ENCODE data around the gene IKZF1.

DNA sequence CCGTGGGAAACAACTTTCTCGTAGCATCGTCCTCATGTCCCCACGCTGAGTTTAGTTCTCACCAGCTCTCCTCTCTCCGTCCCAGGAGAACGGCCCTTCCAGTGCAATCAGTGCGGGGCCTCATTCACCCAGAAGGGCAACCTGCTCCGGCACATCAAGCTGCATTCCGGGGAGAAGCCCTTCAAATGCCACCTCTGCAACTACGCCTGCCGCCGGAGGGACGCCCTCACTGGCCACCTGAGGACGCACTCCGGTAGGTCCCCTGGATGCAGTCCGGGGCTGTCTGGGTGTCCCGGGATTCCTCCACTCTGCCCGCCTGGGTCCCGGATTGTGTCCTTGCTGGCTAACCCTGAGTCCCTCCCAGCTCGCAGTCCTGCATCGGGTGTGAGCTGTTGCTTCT, 77.9 kb downstream of the IKZF1 start:
- TF ChIP-seq, protein P1, sequence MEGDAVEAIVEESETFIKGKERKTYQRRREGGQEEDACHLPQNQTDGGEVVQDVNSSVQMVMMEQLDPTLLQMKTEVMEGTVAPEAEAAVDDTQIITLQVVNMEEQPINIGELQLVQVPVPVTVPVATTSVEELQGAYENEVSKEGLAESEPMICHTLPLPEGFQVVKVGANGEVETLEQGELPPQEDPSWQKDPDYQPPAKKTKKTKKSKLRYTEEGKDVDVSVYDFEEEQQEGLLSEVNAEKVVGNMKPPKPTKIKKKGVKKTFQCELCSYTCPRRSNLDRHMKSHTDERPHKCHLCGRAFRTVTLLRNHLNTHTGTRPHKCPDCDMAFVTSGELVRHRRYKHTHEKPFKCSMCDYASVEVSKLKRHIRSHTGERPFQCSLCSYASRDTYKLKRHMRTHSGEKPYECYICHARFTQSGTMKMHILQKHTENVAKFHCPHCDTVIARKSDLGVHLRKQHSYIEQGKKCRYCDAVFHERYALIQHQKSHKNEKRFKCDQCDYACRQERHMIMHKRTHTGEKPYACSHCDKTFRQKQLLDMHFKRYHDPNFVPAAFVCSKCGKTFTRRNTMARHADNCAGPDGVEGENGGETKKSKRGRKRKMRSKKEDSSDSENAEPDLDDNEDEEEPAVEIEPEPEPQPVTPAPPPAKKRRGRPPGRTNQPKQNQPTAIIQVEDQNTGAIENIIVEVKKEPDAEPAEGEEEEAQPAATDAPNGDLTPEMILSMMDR (IDR thresholded peaks at IDR 0.05) = no peak
- TF ChIP-seq, protein P2, sequence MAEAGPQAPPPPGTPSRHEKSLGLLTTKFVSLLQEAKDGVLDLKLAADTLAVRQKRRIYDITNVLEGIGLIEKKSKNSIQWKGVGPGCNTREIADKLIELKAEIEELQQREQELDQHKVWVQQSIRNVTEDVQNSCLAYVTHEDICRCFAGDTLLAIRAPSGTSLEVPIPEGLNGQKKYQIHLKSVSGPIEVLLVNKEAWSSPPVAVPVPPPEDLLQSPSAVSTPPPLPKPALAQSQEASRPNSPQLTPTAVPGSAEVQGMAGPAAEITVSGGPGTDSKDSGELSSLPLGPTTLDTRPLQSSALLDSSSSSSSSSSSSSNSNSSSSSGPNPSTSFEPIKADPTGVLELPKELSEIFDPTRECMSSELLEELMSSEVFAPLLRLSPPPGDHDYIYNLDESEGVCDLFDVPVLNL (CRISPR knock-in tag; IDR thresholded peaks at IDR 0.05; ENCODE audit: borderline replicate concordance, low read depth) = no peak
- TF ChIP-seq, protein P3, sequence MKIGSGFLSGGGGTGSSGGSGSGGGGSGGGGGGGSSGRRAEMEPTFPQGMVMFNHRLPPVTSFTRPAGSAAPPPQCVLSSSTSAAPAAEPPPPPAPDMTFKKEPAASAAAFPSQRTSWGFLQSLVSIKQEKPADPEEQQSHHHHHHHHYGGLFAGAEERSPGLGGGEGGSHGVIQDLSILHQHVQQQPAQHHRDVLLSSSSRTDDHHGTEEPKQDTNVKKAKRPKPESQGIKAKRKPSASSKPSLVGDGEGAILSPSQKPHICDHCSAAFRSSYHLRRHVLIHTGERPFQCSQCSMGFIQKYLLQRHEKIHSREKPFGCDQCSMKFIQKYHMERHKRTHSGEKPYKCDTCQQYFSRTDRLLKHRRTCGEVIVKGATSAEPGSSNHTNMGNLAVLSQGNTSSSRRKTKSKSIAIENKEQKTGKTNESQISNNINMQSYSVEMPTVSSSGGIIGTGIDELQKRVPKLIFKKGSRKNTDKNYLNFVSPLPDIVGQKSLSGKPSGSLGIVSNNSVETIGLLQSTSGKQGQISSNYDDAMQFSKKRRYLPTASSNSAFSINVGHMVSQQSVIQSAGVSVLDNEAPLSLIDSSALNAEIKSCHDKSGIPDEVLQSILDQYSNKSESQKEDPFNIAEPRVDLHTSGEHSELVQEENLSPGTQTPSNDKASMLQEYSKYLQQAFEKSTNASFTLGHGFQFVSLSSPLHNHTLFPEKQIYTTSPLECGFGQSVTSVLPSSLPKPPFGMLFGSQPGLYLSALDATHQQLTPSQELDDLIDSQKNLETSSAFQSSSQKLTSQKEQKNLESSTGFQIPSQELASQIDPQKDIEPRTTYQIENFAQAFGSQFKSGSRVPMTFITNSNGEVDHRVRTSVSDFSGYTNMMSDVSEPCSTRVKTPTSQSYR (CRISPR knock-in tag; IDR thresholded peaks at IDR 0.05) = no peak
- TF ChIP-seq SOX15 (CRISPR knock-in tag; IDR thresholded peaks at IDR 0.05) (no peak), CBFB (CRISPR knock-in tag; IDR thresholded peaks at IDR 0.05; ENCODE audit: low read depth) (no peak), HMGA2 (CRISPR knock-in tag; IDR thresholded peaks at IDR 0.05) (no peak), CREB1 (CRISPR knock-in tag; IDR thresholded peaks at IDR 0.05) (no peak), TCF7 (CRISPR knock-in tag; IDR thresholded peaks at IDR 0.05; ENCODE audit: low read depth) (no peak), ZNF317 (CRISPR knock-in tag; IDR thresholded peaks at IDR 0.05; ENCODE audit: borderline replicate concordance, low read depth) (no peak)
- TF ChIP-seq, protein P4, sequence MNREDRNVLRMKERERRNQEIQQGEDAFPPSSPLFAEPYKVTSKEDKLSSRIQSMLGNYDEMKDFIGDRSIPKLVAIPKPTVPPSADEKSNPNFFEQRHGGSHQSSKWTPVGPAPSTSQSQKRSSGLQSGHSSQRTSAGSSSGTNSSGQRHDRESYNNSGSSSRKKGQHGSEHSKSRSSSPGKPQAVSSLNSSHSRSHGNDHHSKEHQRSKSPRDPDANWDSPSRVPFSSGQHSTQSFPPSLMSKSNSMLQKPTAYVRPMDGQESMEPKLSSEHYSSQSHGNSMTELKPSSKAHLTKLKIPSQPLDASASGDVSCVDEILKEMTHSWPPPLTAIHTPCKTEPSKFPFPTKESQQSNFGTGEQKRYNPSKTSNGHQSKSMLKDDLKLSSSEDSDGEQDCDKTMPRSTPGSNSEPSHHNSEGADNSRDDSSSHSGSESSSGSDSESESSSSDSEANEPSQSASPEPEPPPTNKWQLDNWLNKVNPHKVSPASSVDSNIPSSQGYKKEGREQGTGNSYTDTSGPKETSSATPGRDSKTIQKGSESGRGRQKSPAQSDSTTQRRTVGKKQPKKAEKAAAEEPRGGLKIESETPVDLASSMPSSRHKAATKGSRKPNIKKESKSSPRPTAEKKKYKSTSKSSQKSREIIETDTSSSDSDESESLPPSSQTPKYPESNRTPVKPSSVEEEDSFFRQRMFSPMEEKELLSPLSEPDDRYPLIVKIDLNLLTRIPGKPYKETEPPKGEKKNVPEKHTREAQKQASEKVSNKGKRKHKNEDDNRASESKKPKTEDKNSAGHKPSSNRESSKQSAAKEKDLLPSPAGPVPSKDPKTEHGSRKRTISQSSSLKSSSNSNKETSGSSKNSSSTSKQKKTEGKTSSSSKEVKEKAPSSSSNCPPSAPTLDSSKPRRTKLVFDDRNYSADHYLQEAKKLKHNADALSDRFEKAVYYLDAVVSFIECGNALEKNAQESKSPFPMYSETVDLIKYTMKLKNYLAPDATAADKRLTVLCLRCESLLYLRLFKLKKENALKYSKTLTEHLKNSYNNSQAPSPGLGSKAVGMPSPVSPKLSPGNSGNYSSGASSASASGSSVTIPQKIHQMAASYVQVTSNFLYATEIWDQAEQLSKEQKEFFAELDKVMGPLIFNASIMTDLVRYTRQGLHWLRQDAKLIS (CRISPR knock-in tag; IDR thresholded peaks at IDR 0.05; ENCODE audit: borderline replicate concordance) = no peak
- TF ChIP-seq, protein P5, sequence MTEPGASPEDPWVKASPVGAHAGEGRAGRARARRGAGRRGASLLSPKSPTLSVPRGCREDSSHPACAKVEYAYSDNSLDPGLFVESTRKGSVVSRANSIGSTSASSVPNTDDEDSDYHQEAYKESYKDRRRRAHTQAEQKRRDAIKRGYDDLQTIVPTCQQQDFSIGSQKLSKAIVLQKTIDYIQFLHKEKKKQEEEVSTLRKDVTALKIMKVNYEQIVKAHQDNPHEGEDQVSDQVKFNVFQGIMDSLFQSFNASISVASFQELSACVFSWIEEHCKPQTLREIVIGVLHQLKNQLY (CRISPR knock-in tag; IDR thresholded peaks at IDR 0.05) = no peak
- TF ChIP-seq, protein P6, sequence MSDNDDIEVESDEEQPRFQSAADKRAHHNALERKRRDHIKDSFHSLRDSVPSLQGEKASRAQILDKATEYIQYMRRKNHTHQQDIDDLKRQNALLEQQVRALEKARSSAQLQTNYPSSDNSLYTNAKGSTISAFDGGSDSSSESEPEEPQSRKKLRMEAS (CRISPR knock-in tag; IDR thresholded peaks at IDR 0.05) = no peak

All from WTC11 (cell line).